Retinal pigment epithelial cell (primary cell): ENCODE measurements around the gene FZD2.

Experiments
- DNase-seq: peaks from one replicate; pipeline ENCODE4 v3.0.0-alpha.2; 2010; ENCODE audit warnings: low read depth
- H3K4me3 ChIP-seq: 2 replicates; pipeline ENCODE4 v1.5.1; 2011; ENCODE audit warnings: mild to moderate bottlenecking, low read length, control low read depth, moderate library complexity
- CTCF ChIP-seq: conservative IDR thresholded peaks from 2 replicates; pipeline ENCODE4 v1.5.1; 2011; ENCODE audit warnings: low read depth, low read length, control low read depth, inconsistent platforms

The FZD2 gene

GRCh38 chr17:44604768-44605485 lies 47.6 kb downstream of the FZD2 start:
- TF ChIP-seq CTCF: no peak
- DNase-seq: no peak
- no peak overlapping the region for H3K4me3 ChIP-seq

- TF ChIP-seq CTCF: no peak
- DNase-seq: no peak
- H3K4me3 ChIP-seq: no peak overlapping the region
These were observed 49.4 kb downstream of the FZD2 start for GRCh38 chr17:44606658-44607057.

- no peak for DNase-seq
- no peak overlapping the region for H3K4me3 ChIP-seq
- TF ChIP-seq CTCF: no peak
These were observed 50.8 kb downstream of the FZD2 start for GRCh38 chr17:44607836-44608690.

GRCh38 chr17:44608727-44609435 lies 51.6 kb downstream of the FZD2 start:
- no peak overlapping the region for H3K4me3 ChIP-seq

GRCh38 chr17:44610331-44610730 lies 53.0 kb downstream of the FZD2 start:
- TF ChIP-seq CTCF: no peak
- no peak overlapping the region for H3K4me3 ChIP-seq

More at GRCh38 chr17:44608727-44609435, 51.6 kb downstream of the FZD2 start:
- no peak for TF ChIP-seq CTCF
- DNase-seq: no peak

More at GRCh38 chr17:44610331-44610730, 53.0 kb downstream of the FZD2 start:
- DNase-seq: no peak
